ENCODE results near the gene XRCC2.
"Not testable (repeated sequence)": the region's sequence is repeated elsewhere in the genome, so short reads cannot be mapped to it uniquely, and the experiment has no call there.

The XRCC2 gene

DNA sequence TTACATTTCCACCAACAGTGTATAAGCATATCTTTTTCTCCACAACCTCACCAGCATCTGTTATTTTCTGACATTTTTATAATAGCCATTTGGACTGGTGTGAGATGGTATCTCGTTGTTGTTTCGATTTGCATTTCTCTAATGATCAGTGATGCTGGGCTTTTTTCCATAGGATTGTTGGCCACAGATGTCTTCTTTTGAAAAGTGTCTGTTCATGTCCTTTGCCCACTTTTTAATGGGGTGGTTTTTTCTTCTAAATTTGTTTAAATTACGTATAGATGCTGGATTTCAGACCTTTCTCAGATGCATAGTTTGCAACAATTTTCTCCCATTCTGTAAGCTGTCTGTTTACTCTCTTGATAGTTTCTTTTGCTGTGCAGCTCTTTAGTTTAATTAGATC lies 28.9 kb downstream of the XRCC2 start:
- TF ChIP-seq, protein P1, sequence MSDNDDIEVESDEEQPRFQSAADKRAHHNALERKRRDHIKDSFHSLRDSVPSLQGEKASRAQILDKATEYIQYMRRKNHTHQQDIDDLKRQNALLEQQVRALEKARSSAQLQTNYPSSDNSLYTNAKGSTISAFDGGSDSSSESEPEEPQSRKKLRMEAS (IDR thresholded peaks at IDR 0.05; ENCODE audit: low read depth, low read length): no peak
- TF ChIP-seq, protein P2, sequence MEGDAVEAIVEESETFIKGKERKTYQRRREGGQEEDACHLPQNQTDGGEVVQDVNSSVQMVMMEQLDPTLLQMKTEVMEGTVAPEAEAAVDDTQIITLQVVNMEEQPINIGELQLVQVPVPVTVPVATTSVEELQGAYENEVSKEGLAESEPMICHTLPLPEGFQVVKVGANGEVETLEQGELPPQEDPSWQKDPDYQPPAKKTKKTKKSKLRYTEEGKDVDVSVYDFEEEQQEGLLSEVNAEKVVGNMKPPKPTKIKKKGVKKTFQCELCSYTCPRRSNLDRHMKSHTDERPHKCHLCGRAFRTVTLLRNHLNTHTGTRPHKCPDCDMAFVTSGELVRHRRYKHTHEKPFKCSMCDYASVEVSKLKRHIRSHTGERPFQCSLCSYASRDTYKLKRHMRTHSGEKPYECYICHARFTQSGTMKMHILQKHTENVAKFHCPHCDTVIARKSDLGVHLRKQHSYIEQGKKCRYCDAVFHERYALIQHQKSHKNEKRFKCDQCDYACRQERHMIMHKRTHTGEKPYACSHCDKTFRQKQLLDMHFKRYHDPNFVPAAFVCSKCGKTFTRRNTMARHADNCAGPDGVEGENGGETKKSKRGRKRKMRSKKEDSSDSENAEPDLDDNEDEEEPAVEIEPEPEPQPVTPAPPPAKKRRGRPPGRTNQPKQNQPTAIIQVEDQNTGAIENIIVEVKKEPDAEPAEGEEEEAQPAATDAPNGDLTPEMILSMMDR (IDR thresholded peaks at IDR 0.05; ENCODE audit: low read depth, low read length): no peak
- TF ChIP-seq POLR2A (IDR thresholded peaks at IDR 0.05; ENCODE audit: extremely low read depth, insufficient read length) (no peak), MYC (IDR thresholded peaks at IDR 0.05; ENCODE audit: low read depth, low read length) (no peak)
- DNase-seq (ENCODE audit: low read depth): no peak
- no peak overlapping the region for H3K4me3 ChIP-seq (ENCODE audit: low read depth, low read length)

DNA sequence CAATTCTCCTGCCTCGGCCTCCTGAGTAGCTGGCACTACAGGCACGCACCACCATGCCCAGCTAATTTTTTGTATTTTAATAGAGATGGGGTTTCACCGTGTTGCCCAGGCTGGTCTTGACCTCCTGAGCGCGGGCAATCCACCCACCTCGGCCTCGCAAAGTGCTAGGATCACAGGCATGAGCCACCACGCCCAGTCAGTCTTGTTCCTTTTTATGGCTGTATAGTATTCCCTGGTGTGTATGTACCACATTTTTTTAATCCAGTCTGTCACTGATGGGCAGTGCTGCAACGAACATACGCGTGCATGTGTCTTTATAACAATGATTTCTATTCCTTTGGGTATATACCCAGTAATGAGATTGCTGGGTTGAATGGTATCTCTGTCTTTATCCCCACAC lies 29.4 kb downstream of the XRCC2 start:
- DNase-seq (ENCODE audit: low read depth); H3K4me3 ChIP-seq (ENCODE audit: low read depth, low read length): not testable (repeated sequence)

DNA sequence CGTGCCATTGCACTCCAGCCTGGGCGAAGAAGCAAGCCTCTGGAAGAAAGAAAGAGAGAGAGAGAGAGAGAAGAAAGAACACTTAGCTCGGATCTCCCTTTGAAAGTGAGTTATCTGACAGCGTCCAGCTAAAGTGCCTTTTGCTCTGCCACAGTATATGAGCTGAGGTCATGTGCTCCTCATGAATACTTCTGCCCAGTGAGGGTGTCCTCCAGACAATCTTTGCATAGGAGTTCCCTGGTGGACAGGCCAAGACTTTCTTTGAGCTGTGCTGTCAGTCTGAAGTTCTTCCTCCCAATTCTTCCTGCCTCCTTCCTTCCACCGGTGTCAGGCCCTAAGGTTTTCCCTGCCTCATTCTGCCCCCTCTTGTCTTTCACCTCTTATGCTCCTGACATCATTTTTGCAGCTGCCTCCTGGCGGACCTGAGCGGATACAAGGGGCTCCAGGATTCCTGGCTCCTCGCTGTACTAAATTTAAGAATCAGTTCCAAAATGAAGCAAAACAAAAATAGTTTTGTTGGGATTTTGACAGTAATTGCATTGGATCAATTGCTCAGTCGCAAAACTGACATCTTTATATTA lies 31.9 kb downstream of the XRCC2 start:
- no peak for DNase-seq (ENCODE audit: low read depth)
- TF ChIP-seq, protein P1 (IDR thresholded peaks at IDR 0.05; ENCODE audit: low read depth, low read length): no peak
- no peak for TF ChIP-seq MYC (IDR thresholded peaks at IDR 0.05; ENCODE audit: low read depth, low read length)
- TF ChIP-seq POLR2A (IDR thresholded peaks at IDR 0.05; ENCODE audit: extremely low read depth, insufficient read length): no peak
- TF ChIP-seq, protein P2 (IDR thresholded peaks at IDR 0.05; ENCODE audit: low read depth, low read length): no peak
- H3K4me3 ChIP-seq (ENCODE audit: low read depth, low read length): no peak overlapping the region

DNA sequence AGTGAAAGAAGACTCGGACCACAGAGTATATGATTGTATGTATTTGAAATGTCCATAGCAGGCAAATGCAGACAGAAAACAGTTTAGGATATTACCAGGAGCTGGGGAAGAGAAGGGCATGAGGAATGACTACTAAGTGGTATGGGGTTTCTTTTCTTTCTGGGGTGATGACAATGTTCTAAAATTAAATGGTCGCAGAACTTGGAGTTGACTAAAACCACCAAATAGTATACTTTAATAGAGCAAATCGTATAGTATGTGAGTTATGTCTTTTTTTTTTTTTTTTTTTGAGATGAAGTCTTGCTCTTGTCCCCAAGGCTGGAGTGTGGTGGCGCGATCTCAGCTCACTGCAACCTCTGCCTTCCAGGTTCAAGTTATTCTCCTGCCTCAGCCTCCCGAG lies 34.6 kb downstream of the XRCC2 start:
- no peak overlapping the region for H3K4me3 ChIP-seq (ENCODE audit: low read depth, low read length)
- TF ChIP-seq, protein P1 (IDR thresholded peaks at IDR 0.05; ENCODE audit: low read depth, low read length): no peak
- TF ChIP-seq, protein P2 (IDR thresholded peaks at IDR 0.05; ENCODE audit: low read depth, low read length): no peak
- TF ChIP-seq POLR2A (IDR thresholded peaks at IDR 0.05; ENCODE audit: extremely low read depth, insufficient read length) (no peak), MYC (IDR thresholded peaks at IDR 0.05; ENCODE audit: low read depth, low read length) (no peak)
- no peak for DNase-seq (ENCODE audit: low read depth)

DNA sequence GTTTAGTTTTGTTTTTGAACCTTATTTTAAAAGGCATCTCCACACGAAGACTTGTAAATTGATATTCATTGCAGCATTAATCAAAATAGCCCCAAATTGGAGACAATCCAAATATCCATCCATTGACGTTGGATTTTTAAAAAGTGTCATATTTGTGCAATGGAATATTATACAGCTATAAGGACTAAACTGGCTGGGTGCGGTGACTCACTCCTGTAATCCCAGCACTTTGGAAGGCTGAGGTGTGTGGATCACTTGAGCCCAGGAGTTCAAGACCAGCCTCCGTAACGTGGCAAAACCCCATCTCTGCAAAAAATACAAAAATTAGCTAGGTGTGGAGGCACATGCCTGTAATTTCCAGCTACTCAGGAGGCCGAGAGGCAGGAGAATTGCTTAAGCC lies 35.1 kb downstream of the XRCC2 start:
- no peak for DNase-seq (ENCODE audit: low read depth)
- no peak for TF ChIP-seq MYC (IDR thresholded peaks at IDR 0.05; ENCODE audit: low read depth, low read length)
- TF ChIP-seq, protein P2 (IDR thresholded peaks at IDR 0.05; ENCODE audit: low read depth, low read length): no peak
- TF ChIP-seq POLR2A (IDR thresholded peaks at IDR 0.05; ENCODE audit: extremely low read depth, insufficient read length): no peak
- TF ChIP-seq, protein P1 (IDR thresholded peaks at IDR 0.05; ENCODE audit: low read depth, low read length): no peak
- H3K4me3 ChIP-seq (ENCODE audit: low read depth, low read length): no peak overlapping the region

DNA sequence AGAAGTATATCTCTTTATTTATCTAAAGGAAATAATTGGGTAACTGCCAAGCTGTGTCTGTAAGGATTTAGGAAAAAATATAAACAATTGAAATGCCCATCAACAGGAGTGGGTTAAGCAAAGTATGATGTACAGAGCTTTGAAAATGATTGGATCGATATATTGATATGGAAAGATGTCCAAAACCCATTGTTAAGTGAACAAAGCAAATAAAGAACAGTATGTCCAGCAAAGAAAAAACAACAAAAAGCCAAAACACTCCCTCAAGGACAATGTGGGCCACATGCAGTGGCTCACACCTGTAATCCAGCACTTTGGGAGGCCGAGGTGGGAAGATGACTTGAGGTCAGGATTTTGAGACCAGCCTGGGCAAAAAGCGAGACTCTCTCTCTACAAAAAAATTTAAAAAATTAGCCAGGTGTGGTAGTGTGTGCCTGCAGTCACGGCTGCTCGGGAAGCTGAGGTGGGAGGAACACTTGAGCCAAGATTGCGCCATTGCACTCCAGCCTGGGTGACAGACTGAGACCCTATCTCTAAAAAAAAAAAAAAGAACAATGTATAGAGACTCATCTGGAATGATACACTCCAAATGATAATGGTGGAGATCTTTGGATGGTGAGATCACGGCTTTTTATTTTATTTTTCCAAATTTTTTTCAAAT lies 37.9 kb downstream of the XRCC2 start:
- no peak overlapping the region for H3K4me3 ChIP-seq (ENCODE audit: low read depth, low read length)
- TF ChIP-seq MYC (IDR thresholded peaks at IDR 0.05; ENCODE audit: low read depth, low read length) (no peak), POLR2A (IDR thresholded peaks at IDR 0.05; ENCODE audit: extremely low read depth, insufficient read length) (no peak)
- TF ChIP-seq, protein P2 (IDR thresholded peaks at IDR 0.05; ENCODE audit: low read depth, low read length): no peak
- TF ChIP-seq, protein P1 (IDR thresholded peaks at IDR 0.05; ENCODE audit: low read depth, low read length): no peak
- no peak for DNase-seq (ENCODE audit: low read depth)

Measured in NB4 (cell line).